Hypothalamus (tissue), 51 donors: ENCODE results near the gene RPF1.

Experiments used
- DNase-seq, 51 donors: peaks; one replicate each; lab custom pipeline; 2025; lab: John Stamatoyannopoulos, UW

Gene RPF1

DNA sequence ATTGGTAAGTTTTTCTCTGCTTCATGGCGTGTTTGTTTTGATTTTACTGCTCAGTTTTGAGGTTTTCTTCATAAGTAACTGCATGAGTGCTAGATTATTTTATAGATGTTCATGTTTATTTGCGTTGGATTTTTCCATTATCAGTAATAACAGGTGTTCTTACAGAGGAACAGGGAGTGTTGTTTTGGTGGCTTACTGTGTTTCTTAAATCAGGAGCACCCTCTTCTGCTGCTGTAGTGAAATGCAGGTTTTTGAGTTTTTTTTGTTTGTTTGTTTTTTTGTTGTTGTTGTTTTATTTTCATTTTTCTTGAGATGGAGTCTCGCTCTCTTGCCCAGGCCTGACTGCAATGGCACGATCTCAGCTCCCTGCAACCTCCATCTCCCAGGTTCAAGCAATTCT lies 62.6 kb downstream of the RPF1 start:
- no peak for DNase-seq
